T-helper 1 cell treated with Interleukin-12 subunit alpha and Interleukin-12 subunit beta and Interleukin-4 antibody, amounts not matched to agents 30 μg/mL and 1 μg/mL, for 36 hours (primary cell): Measurements from ENCODE around the gene CDK11A.
A peak's percentile ranks its signal among the peaks of the same experiment; 100 is the strongest.
"Not testable (repeated sequence)": the region's sequence is repeated elsewhere in the genome, so short reads cannot be mapped to it uniquely, and the experiment has no call there.

ENCODE experiments used
- H3K27ac Mint-ChIP-seq: one replicate; pipeline ENCODE4 v1.8.0; 2021; ENCODE audit warnings: mild to moderate bottlenecking, mixed read lengths
- H3K27me3 Mint-ChIP-seq: one replicate; pipeline ENCODE4 v1.8.0; 2021; ENCODE audit warnings: low read depth, mixed read lengths
- H3K36me3 Mint-ChIP-seq: one replicate; pipeline ENCODE4 v1.8.0; 2021; ENCODE audit warnings: low read depth, mixed read lengths
- H3K4me1 Mint-ChIP-seq: one replicate; pipeline ENCODE4 v1.8.0; 2021; ENCODE audit warnings: low read depth, mixed read lengths
- H3K4me3 Mint-ChIP-seq: one replicate; pipeline ENCODE4 v1.8.0; 2021; ENCODE audit warnings: mild to moderate bottlenecking, moderate library complexity, mixed read lengths
- H3K9me3 Mint-ChIP-seq: one replicate; pipeline ENCODE4 v1.8.0; 2021; ENCODE audit warnings: mixed read lengths

CDK11A gene

GRCh38 chr1:1670866-1671265 lies 53.3 kb downstream of the CDK11A start:
- Mint-ChIP-seq H3K27ac (no peak overlapping the region), H3K4me3 (no peak overlapping the region), H3K36me3 (peaks cover 11% of the 10 kb centered on the region), H3K9me3 (no peaks in the 10 kb centered on the region), H3K27me3 (no peaks in the 10 kb centered on the region), H3K4me1 (no peaks in the 10 kb centered on the region)

- Mint-ChIP-seq H3K4me3 (no peak overlapping the region), H3K27ac (no peak overlapping the region), H3K27me3 (no peaks in the 10 kb centered on the region), H3K9me3 (no peaks in the 10 kb centered on the region), H3K36me3 (peaks cover 11% of the 10 kb centered on the region), H3K4me1 (no peaks in the 10 kb centered on the region)
These were observed 54.4 kb downstream of the CDK11A start for GRCh38 chr1:1669468-1670440.

- H3K36me3 Mint-ChIP-seq, result peaks cover 5% of the 10 kb centered on the region
- H3K9me3 Mint-ChIP-seq, result no peaks in the 10 kb centered on the region
- peaks cover 4% of the 10 kb centered on the region for H3K4me1 Mint-ChIP-seq
- H3K27ac Mint-ChIP-seq, result no peak overlapping the region
- H3K4me3 Mint-ChIP-seq, result no peak overlapping the region
- H3K27me3 Mint-ChIP-seq, result no peaks in the 10 kb centered on the region
These were observed 57.6 kb downstream of the CDK11A start for GRCh38 chr1:1666526-1666925.

GRCh38 chr1:1665815-1666251 lies 58.3 kb downstream of the CDK11A start:
- Mint-ChIP-seq H3K9me3 (no peaks in the 10 kb centered on the region), H3K4me3 (no peak overlapping the region), H3K36me3 (peaks cover 5% of the 10 kb centered on the region), H3K4me1 (peaks cover 4% of the 10 kb centered on the region), H3K27me3 (no peaks in the 10 kb centered on the region), H3K27ac (no peak overlapping the region)

GRCh38 chr1:1664941-1665814 lies 59.0 kb downstream of the CDK11A start:
- Mint-ChIP-seq H3K36me3 (peaks cover 5% of the 10 kb centered on the region), H3K4me1 (peaks cover 4% of the 10 kb centered on the region), H3K9me3 (no peaks in the 10 kb centered on the region), H3K27ac (no peak overlapping the region), H3K27me3 (no peaks in the 10 kb centered on the region), H3K4me3 (no peak overlapping the region)

- not testable (repeated sequence) for H3K4me1 Mint-ChIP-seq, H3K9me3 Mint-ChIP-seq, H3K4me3 Mint-ChIP-seq, H3K27me3 Mint-ChIP-seq, H3K27ac Mint-ChIP-seq, H3K36me3 Mint-ChIP-seq
These were observed 59.8 kb downstream of the CDK11A start for GRCh38 chr1:1664318-1664717.

- not testable (repeated sequence) for H3K27ac Mint-ChIP-seq, H3K27me3 Mint-ChIP-seq, H3K36me3 Mint-ChIP-seq, H3K9me3 Mint-ChIP-seq, H3K4me3 Mint-ChIP-seq, H3K4me1 Mint-ChIP-seq
These were observed 61.2 kb downstream of the CDK11A start for GRCh38 chr1:1662830-1663560.

- H3K36me3 Mint-ChIP-seq, H3K9me3 Mint-ChIP-seq, H3K4me3 Mint-ChIP-seq, H3K27ac Mint-ChIP-seq, H3K4me1 Mint-ChIP-seq, H3K27me3 Mint-ChIP-seq: not testable (repeated sequence)
These were observed 61.8 kb downstream of the CDK11A start for GRCh38 chr1:1662392-1662791.

- H3K27me3 Mint-ChIP-seq, H3K4me1 Mint-ChIP-seq, H3K9me3 Mint-ChIP-seq, H3K36me3 Mint-ChIP-seq: not testable (repeated sequence)
- Mint-ChIP-seq H3K27ac (peak within 1 kb of the TSS; percentile 100), H3K4me3 (peak within 1 kb of the TSS; percentile 90)
These were observed 65.3 kb downstream of the CDK11A start, which contains the start of gene CDK11B for GRCh38 chr1:1658583-1659549. CDK11B (minus strand) TSS chr1:1659004; CDS start chr1:1657485, 1,519 bp downstream.
